IMR-90 (cell line): Measurements from ENCODE around the gene TRPC3. TPM values are rescaled to one million over a fixed set of nuclear protein-coding genes. Genes with fewer than 3 reads are reported as not detected.

Source experiments
- ATAC-seq: fragments of 200-7000 bp; cut with Tn5 transposase; 2 replicates; pipeline ENCODE4 v1.9.1; 2020; ENCODE audit warnings: low read depth, mild to moderate bottlenecking, moderate library complexity
- BruUV-seq: library from RNA; stranded (reverse); fragments of 400-500 nt; replicated peaks from 2 replicates; lab custom pipeline; 2021; lab: Mats Ljungman, UMichigan
- CTCF ChIA-PET: fragments of 300-600 bp; formaldehyde crosslinking; extraction: SDS; loops from one replicate; lab custom pipeline; 2021; ENCODE audit warnings: antibody characterized with exemption; lab: Yijun Ruan, JAX
- POLR2A ChIA-PET: fragments of 300-600 bp; sonication (Branson Sonifier 250); formaldehyde crosslinking; loops from one replicate; lab custom pipeline; 2022; ENCODE audit warnings: antibody characterized with exemption; ENCODE audit not compliant: unreplicated experiment; lab: Charles Lee
- DNase-seq: peaks from one replicate; pipeline ENCODE4 v3.0.0; 2013
- H2AFZ ChIP-seq: replicated peaks from 2 replicates; pipeline ENCODE3; 2013; ENCODE audit warnings: low read length, mild to moderate bottlenecking; ENCODE audit not compliant: poor library complexity
- H2AK5ac ChIP-seq: 2 replicates; pipeline ENCODE4 v1.6.1; 2013; ENCODE audit warnings: low read depth, low read length, inconsistent platforms
- H2AK9ac ChIP-seq: replicated peaks from 2 replicates; pipeline ENCODE3; 2013; ENCODE audit warnings: mild to moderate bottlenecking, low read depth, low read length, moderate library complexity; ENCODE audit not compliant: poor library complexity
- H2BK120ac ChIP-seq: 2 replicates; pipeline ENCODE4 v1.6.1; 2013; ENCODE audit warnings: low read depth, low read length, inconsistent platforms
- H2BK15ac ChIP-seq: 3 replicates; pipeline ENCODE4 v1.6.1; 2013; ENCODE audit warnings: low read depth, low read length, inconsistent platforms
- H2BK20ac ChIP-seq: 2 replicates; pipeline ENCODE4 v1.6.1; 2013; ENCODE audit warnings: low read depth, mild to moderate bottlenecking, inconsistent platforms, low read length, moderate library complexity
- H2BK5ac ChIP-seq: 2 replicates; pipeline ENCODE4 v1.6.1; 2013; ENCODE audit warnings: mild to moderate bottlenecking, low read depth, low read length, inconsistent platforms; ENCODE audit not compliant: poor library complexity, severe bottlenecking
- H3K14ac ChIP-seq: replicated peaks from 2 replicates; pipeline ENCODE4 v1.6.1; 2013; ENCODE audit warnings: low read depth, low read length, inconsistent platforms
- H3K18ac ChIP-seq: 2 replicates; pipeline ENCODE4 v1.6.1; 2013; ENCODE audit warnings: low read depth, low read length, control low read depth
- H3K23ac ChIP-seq: 2 replicates; pipeline ENCODE4 v1.6.1; 2013; ENCODE audit warnings: low read depth, low read length, inconsistent platforms
- H3K27ac ChIP-seq: 2 replicates; pipeline ENCODE4 v1.5.1; 2013; ENCODE audit warnings: mild to moderate bottlenecking, control low read depth, low read length; ENCODE audit not compliant: insufficient read depth
- H3K27me3 ChIP-seq: 2 replicates; pipeline ENCODE4 v1.6.1; 2013; ENCODE audit warnings: low read length; ENCODE audit not compliant: control insufficient read depth, insufficient read depth
- H3K36me3 ChIP-seq: 2 replicates; pipeline ENCODE4 v1.6.1; 2013; ENCODE audit warnings: low read length, mixed read lengths; ENCODE audit not compliant: control insufficient read depth, insufficient read depth
- H3K4ac ChIP-seq: 2 replicates; pipeline ENCODE4 v1.6.1; 2013; ENCODE audit warnings: low read depth, low read length, inconsistent platforms
- H3K4me1 ChIP-seq: 2 replicates; pipeline ENCODE4 v1.6.1; 2013; ENCODE audit warnings: low read length, mixed read lengths; ENCODE audit not compliant: control insufficient read depth, insufficient read depth
- H3K4me2 ChIP-seq: 2 replicates; pipeline ENCODE4 v1.6.1; 2013; ENCODE audit warnings: low read depth, mild to moderate bottlenecking, control low read depth, low read length, moderate library complexity
- H3K4me3 ChIP-seq: 2 replicates; pipeline ENCODE4 v1.5.1; 2013; ENCODE audit warnings: low read depth, mild to moderate bottlenecking, control low read depth, low read length, moderate library complexity; ENCODE audit not compliant: insufficient read depth
- H3K56ac ChIP-seq: 2 replicates; pipeline ENCODE4 v1.6.1; 2013; ENCODE audit warnings: low read length, inconsistent platforms; ENCODE audit not compliant: insufficient read depth; ENCODE audit errors: extremely low read depth
- H3K79me1 ChIP-seq, 2 experiments: 2 replicates each; pipeline ENCODE4 v1.6.1; 2013; ENCODE audit warnings: low read length in 2 of 2, inconsistent platforms in 1 of 2, low read depth in 1 of 2
- H3K9ac ChIP-seq: 2 replicates; pipeline ENCODE4 v1.6.1; 2013; ENCODE audit warnings: low read depth, low read length, control low read depth
- H3K9me1 ChIP-seq: 2 replicates; pipeline ENCODE4 v1.6.1; 2013; ENCODE audit warnings: low read length, inconsistent platforms; ENCODE audit not compliant: insufficient read depth
- H3K9me3 ChIP-seq: 2 replicates; pipeline ENCODE4 v1.6.1; 2013; ENCODE audit warnings: low read length; ENCODE audit not compliant: control insufficient read depth, insufficient read depth
- H4K20me1 ChIP-seq: 2 replicates; pipeline ENCODE4 v1.6.1; 2013; ENCODE audit warnings: low read length, inconsistent platforms; ENCODE audit not compliant: insufficient read depth
- H4K5ac ChIP-seq: 2 replicates; pipeline ENCODE4 v1.6.1; 2013; ENCODE audit warnings: mild to moderate bottlenecking, low read depth, low read length, control low read depth
- H4K8ac ChIP-seq, 2 experiments: 2 replicates each; pipeline ENCODE4 v1.6.1; 2013; ENCODE audit warnings: low read depth in 2 of 2, low read length in 2 of 2, control low read depth in 1 of 2, inconsistent platforms in 1 of 2
- H4K91ac ChIP-seq: 2 replicates; pipeline ENCODE4 v1.6.1; 2013; ENCODE audit warnings: low read depth, low read length, inconsistent platforms; ENCODE audit not compliant: insufficient read depth
- CEBPB ChIP-seq: IDR thresholded peaks from 2 replicates; pipeline ENCODE4 v1.6.1; 2012; ENCODE audit warnings: low read depth, low read length, improper control_type of control experiment
- CHD1 ChIP-seq: IDR thresholded peaks from 2 replicates; pipeline ENCODE4 v1.6.1; 2012; ENCODE audit warnings: low read depth, low read length, improper control_type of control experiment
- CTCF ChIP-seq: conservative IDR thresholded peaks from 2 replicates; pipeline ENCODE4 v1.5.1; 2012; ENCODE audit warnings: mild to moderate bottlenecking, low read depth, low read length, improper control_type of control experiment
- ELK1 ChIP-seq: fragments of 150-350 bp; IDR thresholded peaks from 2 replicates; pipeline ENCODE4 v1.6.1; 2016; ENCODE audit warnings: low read depth, mild to moderate bottlenecking, low read length, moderate library complexity, borderline replicate concordance
- MAFK ChIP-seq: IDR thresholded peaks from 2 replicates; pipeline ENCODE4 v1.6.1; 2012; ENCODE audit warnings: low read depth, low read length, improper control_type of control experiment
- MAZ ChIP-seq: IDR thresholded peaks from 2 replicates; pipeline ENCODE4 v1.6.1; 2012; ENCODE audit warnings: low read depth, mild to moderate bottlenecking, low read length, improper control_type of control experiment, moderate library complexity, borderline replicate concordance
- NFE2L2 ChIP-seq: fragments of 150-350 bp; IDR thresholded peaks from 2 replicates; pipeline ENCODE4 v1.6.1; 2016; ENCODE audit warnings: low read depth, mild to moderate bottlenecking, low read length
- POLR2A ChIP-seq: IDR thresholded peaks from 2 replicates; pipeline ENCODE4 v1.6.1; 2012; ENCODE audit warnings: mild to moderate bottlenecking, low read depth, low read length
- RCOR1 ChIP-seq: IDR thresholded peaks from 2 replicates; pipeline ENCODE4 v1.6.1; 2012; ENCODE audit warnings: mild to moderate bottlenecking, low read length, improper control_type of control experiment; ENCODE audit not compliant: insufficient replicate concordance
- RFX5 ChIP-seq: IDR thresholded peaks from 2 replicates; pipeline ENCODE4 v1.8.0; 2012; ENCODE audit warnings: low read depth, mild to moderate bottlenecking, low read length, moderate library complexity
- SMC3 ChIP-seq: fragments of 150-350 bp; IDR thresholded peaks from 2 replicates; pipeline ENCODE4 v1.6.1; 2016; ENCODE audit warnings: low read depth, mild to moderate bottlenecking, antibody characterized with exemption, low read length, moderate library complexity
- USF2 ChIP-seq: fragments of 150-350 bp; IDR thresholded peaks from 2 replicates; pipeline ENCODE4 v1.6.1; 2017; ENCODE audit warnings: mild to moderate bottlenecking, antibody characterized with exemption, low read length, low read depth
- WGBS, 2 experiments: methylation state at CpG; one replicate each; pipeline versions ENCODE4 v1.1.5 to v1.1.7; 2013; ENCODE audit warnings: missing lambda C conversion rate in 2 of 2; ENCODE audit not compliant: insufficient read length in 1 of 2; ENCODE audit errors: extremely low coverage in 2 of 2; 5-methylcytosine and 5-hydroxymethylcytosine counted together
- dilution Hi-C: fragments of 300-500 bp; cut with HindIII; formaldehyde crosslinking; loops from one replicate; pipeline ENCODE4 v1.14.3; 2018; ENCODE audit warnings: low sequenced_read_pairs; ENCODE audit not compliant: unreplicated experiment
- in situ Hi-C: fragments of 300-500 bp; cut with MboI; formaldehyde crosslinking; loops from 3 replicates; pipeline ENCODE4 v1.14.3; 2019; ENCODE audit warnings: low sequenced_read_pairs, inconsistent platforms, mixed read lengths
- intact Hi-C: fragments of 100-400 bp; cut with micrococcal nuclease; formaldehyde crosslinking; loops from 2 replicates; pipeline ENCODE4 v1.10.0; 2022
- polyA plus RNA-seq, 3 experiments: library from polyadenylated mRNA; depleted of rRNA; stranded (reverse); fragments of >200 nt; gene quantifications; 2 replicates each; pipeline ENCODE4 v1.2.3, GENCODE V29; 2012; ENCODE audit warnings: low replicate concordance in 1 of 3
- total RNA-seq: library from RNA; depleted of rRNA; stranded (reverse); fragments of >200 nt; gene quantifications from 2 replicates; pipeline ENCODE4 v1.2.3, GENCODE V29; 2012

TRPC3 gene
- total and polyA plus RNA-seq, 2 of the 4 experiments (the other 2 are of a cell fraction): 1.1 to 2.7 TPM

GRCh38 chr4:121978172-121978516 lies 26.3 kb upstream of the TRPC3 start:
- TF ChIP-seq SMC3 (no peak), MAZ (no peak), RCOR1 (no peak), CTCF (no peak), RFX5 (no peak), CHD1 (no peak), POLR2A (no peak), USF2 (no peak), NFE2L2 (no peak), ELK1 (no peak), MAFK (no peak), CEBPB (no peak)
- no peaks in the 10 kb centered on the region; the same call in 1 of the 2 replicates for H3K27me3 ChIP-seq
- peaks cover 2% of the 10 kb centered on the region; the same call in 1 of the 2 replicates for H3K4me1 ChIP-seq
- no peak overlapping the region for H3K9ac ChIP-seq
- H4K20me1 ChIP-seq: no peaks in the 10 kb centered on the region
- H3K9me1 ChIP-seq: peaks cover 6% of the 10 kb centered on the region; the same call in 1 of the 2 replicates
- H2AK5ac ChIP-seq: no peak overlapping the region
- H2AK9ac ChIP-seq: no peak overlapping the region
- no peak overlapping the region for H2BK20ac ChIP-seq
- no peaks in the 10 kb centered on the region for H3K36me3 ChIP-seq
- no peak overlapping the region for H3K4ac ChIP-seq
- no TSS peak for BruUV-seq
- no peak overlapping the region for H2BK5ac ChIP-seq
- no peak overlapping the region for H4K5ac ChIP-seq
- H2BK15ac ChIP-seq: no peak overlapping the region
- H4K91ac ChIP-seq: no peak overlapping the region
- ATAC-seq (no peak), DNase-seq (no peak)
- peak overlapping the region; percentile 82 for H3K4me2 ChIP-seq
- H2BK120ac ChIP-seq: no peak overlapping the region
- no peak overlapping the region for H3K18ac ChIP-seq
- H3K27ac ChIP-seq: no peak overlapping the region
- no peak overlapping the region for H3K14ac ChIP-seq
- dilution Hi-C loops (no loop called here), intact Hi-C loops (no loop called here), in situ Hi-C loops (no loop called here)
- H3K56ac ChIP-seq: no peak overlapping the region
- no peak overlapping the region for H3K4me3 ChIP-seq
- CTCF ChIA-PET: no interaction called here
- H3K79me1 ChIP-seq: no peaks in the 10 kb centered on the region
- H4K8ac ChIP-seq: no peak overlapping the region
- WGBS, 2 experiments: 100% methylated on average over 1 of the region's 2 CpGs; no CpG with 5 or more reads in 1 of the 2 experiments
- no peak overlapping the region for H3K23ac ChIP-seq
- no peaks in the 10 kb centered on the region for H3K9me3 ChIP-seq
- POLR2A ChIA-PET: no interaction called here
- no peak overlapping the region for H2AFZ ChIP-seq
